DND-41 (cell line): Measurements from ENCODE around the gene HLA-B.

ENCODE experiments used
- ATAC-seq: fragments of 200-7000 bp; cut with Tn5 transposase; 3 replicates; pipeline ENCODE4 v1.9.1; 2021; ENCODE audit warnings: low read depth; ENCODE audit not compliant: insufficient read depth
- DNase-seq: peaks from one replicate; pipeline ENCODE4 v3.0.0-alpha.2; 2020
- H2AFZ ChIP-seq: 2 replicates; pipeline ENCODE4 v1.6.0; 2012; ENCODE audit warnings: low read depth, low read length
- H3K27ac ChIP-seq: 2 replicates; pipeline ENCODE4 v1.5.1; 2012; ENCODE audit warnings: low read length, inconsistent platforms
- H3K27me3 ChIP-seq: fragments of 200-600 bp; sonication (generic); 2 replicates; pipeline ENCODE4 v1.6.0; 2012; ENCODE audit warnings: low read length, mild to moderate bottlenecking, inconsistent platforms; ENCODE audit not compliant: insufficient read depth, poor library complexity
- H3K36me3 ChIP-seq: 2 replicates; pipeline ENCODE4 v1.5.1; 2012; ENCODE audit warnings: low read length, inconsistent platforms; ENCODE audit not compliant: insufficient read depth
- H3K4me1 ChIP-seq: 2 replicates; pipeline ENCODE4 v1.5.1; 2012; ENCODE audit warnings: mild to moderate bottlenecking, low read length; ENCODE audit not compliant: insufficient read depth
- H3K4me2 ChIP-seq: 2 replicates; pipeline ENCODE4 v1.6.0; 2012; ENCODE audit warnings: mild to moderate bottlenecking, moderate library complexity, low read length, inconsistent platforms; ENCODE audit not compliant: insufficient read depth
- H3K4me3 ChIP-seq, 2 experiments: fragments of 200-600 bp in 1 of 2; shearing (Covaris generic) in 1 of 2; 2 replicates each; pipeline ENCODE4 v1.5.1; 2012 to 2016; ENCODE audit warnings: inconsistent platforms in 2 of 2, low read length in 2 of 2, mild to moderate bottlenecking in 2 of 2, low read depth in 1 of 2, moderate library complexity in 1 of 2
- H3K79me2 ChIP-seq: 2 replicates; pipeline ENCODE4 v1.6.0; 2012; ENCODE audit warnings: low read length, inconsistent platforms; ENCODE audit not compliant: insufficient read depth
- H3K9ac ChIP-seq: 2 replicates; pipeline ENCODE4 v1.6.0; 2012; ENCODE audit warnings: low read depth, mild to moderate bottlenecking, inconsistent platforms, low read length, moderate library complexity
- H3K9me3 ChIP-seq: 2 replicates; pipeline ENCODE4 v1.5.1; 2012; ENCODE audit warnings: low read length, moderate library complexity, mild to moderate bottlenecking, inconsistent platforms; ENCODE audit not compliant: insufficient read depth, severe bottlenecking
- H4K20me1 ChIP-seq: 2 replicates; pipeline ENCODE4 v1.6.0; 2012; ENCODE audit warnings: low read length; ENCODE audit not compliant: insufficient read depth
- CTCF ChIP-seq: IDR thresholded peaks from 2 replicates; pipeline ENCODE4 v1.5.1; 2012; ENCODE audit warnings: borderline replicate concordance, low read length, moderate library complexity, mild to moderate bottlenecking; ENCODE audit not compliant: poor library complexity, severe bottlenecking; ENCODE audit errors: extremely low read depth
- EZH2 ChIP-seq: IDR thresholded peaks from 3 replicates; pipeline ENCODE4 v1.6.1; 2012; ENCODE audit warnings: borderline replicate concordance, low read depth, mild to moderate bottlenecking, moderate library complexity, low read length, inconsistent platforms; ENCODE audit not compliant: severe bottlenecking

HLA-B gene

DNA sequence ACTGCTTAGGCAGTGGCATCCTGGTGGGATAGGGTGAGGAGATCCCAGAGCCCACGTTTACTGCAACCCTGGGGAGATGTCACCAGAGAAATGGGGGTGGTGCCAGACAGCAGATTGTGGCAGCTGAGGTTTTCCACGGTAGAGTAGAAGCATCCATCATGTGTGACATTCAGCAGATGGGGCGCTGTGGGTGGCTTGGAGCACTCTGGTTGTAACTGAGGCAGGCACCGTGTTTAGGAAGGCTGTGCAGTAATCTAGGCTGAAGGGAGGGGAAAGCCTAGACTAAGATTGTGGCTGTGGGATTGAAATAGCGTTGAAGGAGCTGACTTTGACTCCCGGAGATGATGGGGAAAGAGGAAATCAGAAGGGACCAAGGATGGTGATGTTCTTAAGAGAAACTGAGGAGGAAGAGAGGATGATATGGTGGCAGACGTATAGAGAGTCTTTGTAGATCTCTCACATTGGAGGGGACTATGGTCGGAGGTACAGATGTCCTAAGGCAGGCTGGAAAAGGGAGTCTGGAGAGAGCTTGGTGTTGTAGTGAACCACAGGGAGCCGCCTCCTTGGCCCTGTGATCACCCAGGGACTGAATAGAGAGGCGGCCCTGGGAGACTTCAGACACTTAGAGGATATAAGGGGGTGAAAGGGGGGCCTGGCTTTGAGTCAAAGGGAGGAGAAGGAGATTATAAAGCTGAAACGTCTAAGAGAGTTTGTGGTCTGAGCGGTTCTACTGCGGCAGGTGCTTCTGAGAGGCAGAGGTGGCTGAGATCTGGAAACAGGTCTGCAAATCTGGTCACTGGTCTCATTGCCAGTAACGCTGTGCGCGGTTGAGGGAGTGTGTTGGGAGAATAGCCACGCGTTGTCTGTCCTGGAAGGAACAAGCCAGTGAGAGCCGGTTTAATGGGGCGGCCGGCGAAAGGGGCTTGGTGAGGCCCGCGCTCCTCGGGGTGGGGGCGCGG, 45.6 kb upstream of the HLA-B start:
- Histone ChIP-seq H3K27me3 (no peaks in the 10 kb centered on the region), H3K9ac (peak overlapping the region; percentile 85), H3K4me1 (peaks cover 59% of the 10 kb centered on the region), H3K9me3 (no peaks in the 10 kb centered on the region), H3K79me2 (peaks cover 78% of the 10 kb centered on the region), H3K27ac (peak overlapping the region; percentile 47), H3K4me3 (peak overlapping the region; percentile 15 to 79; a peak in 3 of 4 replicates), H4K20me1 (peaks cover 51% of the 10 kb centered on the region), H3K4me2 (peak overlapping the region; percentile 79), H3K36me3 (peaks cover 3% of the 10 kb centered on the region; the same call in 1 of the 2 replicates), H2AFZ (no peak overlapping the region)
- ATAC-seq: peak; percentile 48
- peak; percentile 56 for DNase-seq
- TF ChIP-seq CTCF (peak; percentile 16), EZH2 (no peak)

- H3K36me3 ChIP-seq: peaks cover 3% of the 10 kb centered on the region; the same call in 1 of the 2 replicates
- DNase-seq: peak; percentile 43
Measured at GRCh38 chr6:31401403-31401802, 44.4 kb upstream of the HLA-B start.

DNA sequence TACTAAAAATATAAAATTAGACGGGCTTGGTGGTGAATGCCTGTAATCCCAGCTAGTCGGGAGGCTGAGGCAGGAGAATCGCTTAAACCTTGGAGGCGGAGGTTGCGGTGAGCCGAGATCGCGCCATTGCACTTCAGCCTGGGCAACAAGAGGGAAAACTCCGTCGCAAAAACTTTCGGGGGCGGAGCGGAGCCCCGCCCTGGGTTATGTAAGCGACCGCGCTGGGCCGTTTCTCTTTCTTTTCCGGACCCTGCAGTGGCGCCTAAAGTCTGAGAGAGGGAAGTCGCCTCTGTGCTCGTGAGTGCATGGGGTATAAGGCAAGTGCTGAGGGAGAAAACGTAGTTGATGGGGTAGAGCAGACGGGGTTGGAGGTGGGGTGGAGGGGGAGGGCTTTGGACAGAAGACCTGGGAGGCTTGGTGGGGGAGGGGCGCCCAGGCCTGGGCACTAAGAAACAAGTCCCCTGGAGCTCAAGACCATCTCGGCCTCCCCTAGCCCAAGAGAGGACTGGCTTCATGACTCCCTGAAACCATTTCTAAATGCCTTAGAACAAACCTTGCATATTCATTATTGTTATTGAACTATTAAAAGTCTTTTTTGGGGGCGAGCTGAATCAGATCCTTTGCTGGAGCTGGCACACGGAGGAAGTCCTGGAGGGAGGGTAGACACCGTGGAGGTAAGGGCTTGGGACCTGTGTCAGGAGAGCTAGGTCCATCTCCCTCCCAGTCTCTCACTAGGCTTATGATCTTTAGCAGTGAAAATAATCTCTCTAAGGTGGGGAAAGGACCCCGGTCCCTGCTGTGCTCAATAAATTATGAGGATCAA, 43.7 kb upstream of the HLA-B start:
- peak; percentile 85 for DNase-seq
- peak overlapping the region; percentile 56 to 79 for H3K4me3 ChIP-seq
- TF ChIP-seq CTCF: no peak
- TF ChIP-seq EZH2: no peak
- ATAC-seq: peak; percentile 60
- H3K79me2 ChIP-seq: peaks cover 59% of the 10 kb centered on the region
- peak overlapping the region; percentile 85 for H2AFZ ChIP-seq
- H3K4me1 ChIP-seq: peaks cover 67% of the 10 kb centered on the region
- H3K27me3 ChIP-seq: no peaks in the 10 kb centered on the region
- peak overlapping the region; percentile 79 for H3K4me2 ChIP-seq
- H3K9me3 ChIP-seq: no peaks in the 10 kb centered on the region
- H3K27ac ChIP-seq: peak overlapping the region; percentile 90
- H3K9ac ChIP-seq: peak overlapping the region; percentile 85
- H3K36me3 ChIP-seq: peaks cover 2% of the 10 kb centered on the region; the same call in 1 of the 2 replicates
- peaks cover 37% of the 10 kb centered on the region for H4K20me1 ChIP-seq

More at GRCh38 chr6:31401403-31401802, 44.4 kb upstream of the HLA-B start:
- Histone ChIP-seq H3K4me2 (peak overlapping the region; percentile 79), H2AFZ (no peak overlapping the region), H3K79me2 (peaks cover 66% of the 10 kb centered on the region), H3K4me1 (peaks cover 68% of the 10 kb centered on the region), H3K9ac (peak overlapping the region; percentile 85), H3K27me3 (no peaks in the 10 kb centered on the region), H3K9me3 (no peaks in the 10 kb centered on the region), H4K20me1 (peaks cover 42% of the 10 kb centered on the region), H3K27ac (peak overlapping the region; percentile 90), H3K4me3 (peak overlapping the region; percentile 56 to 79; a peak in 3 of 4 replicates)
- ATAC-seq: no peak
- no peak for TF ChIP-seq EZH2
- no peak for TF ChIP-seq CTCF
